PFSK-1 (cell line): ENCODE results near the gene ETV4.

Source experiments
- POLR2AphosphoS5 ChIP-seq: IDR thresholded peaks from 2 replicates; pipeline ENCODE4 v1.6.1; 2012; ENCODE audit warnings: low read depth, mild to moderate bottlenecking, control low read depth, low read length, moderate library complexity
- TAF1 ChIP-seq: IDR thresholded peaks from 2 replicates; pipeline ENCODE4 v1.6.1; 2012; ENCODE audit warnings: low read length, control low read depth, borderline replicate concordance; ENCODE audit not compliant: insufficient read depth

DNA sequence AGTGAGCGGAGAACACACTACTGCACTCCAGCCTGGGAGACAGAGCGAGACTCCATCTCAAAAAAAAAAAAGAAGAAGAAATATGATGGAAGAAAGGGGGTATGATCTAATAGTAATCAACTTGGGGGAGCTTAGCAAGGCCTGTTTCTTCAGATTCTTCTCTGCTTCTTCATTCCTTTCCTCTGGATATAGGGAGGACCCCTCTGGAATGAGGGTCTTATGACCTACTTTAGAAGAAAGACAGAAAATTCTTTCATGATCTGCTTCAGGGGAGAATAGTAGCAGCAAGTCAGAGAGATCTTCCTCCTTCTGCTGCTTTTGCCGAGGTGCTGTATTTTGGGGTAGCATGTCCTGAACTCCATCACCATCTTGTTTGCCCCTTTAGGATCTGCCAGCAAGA, 44.9 kb upstream of the ETV4 start:
- no peak for TF ChIP-seq POLR2AphosphoS5
- TF ChIP-seq TAF1 = no peak
